ENCODE data around the gene OR4M1.

DNA sequence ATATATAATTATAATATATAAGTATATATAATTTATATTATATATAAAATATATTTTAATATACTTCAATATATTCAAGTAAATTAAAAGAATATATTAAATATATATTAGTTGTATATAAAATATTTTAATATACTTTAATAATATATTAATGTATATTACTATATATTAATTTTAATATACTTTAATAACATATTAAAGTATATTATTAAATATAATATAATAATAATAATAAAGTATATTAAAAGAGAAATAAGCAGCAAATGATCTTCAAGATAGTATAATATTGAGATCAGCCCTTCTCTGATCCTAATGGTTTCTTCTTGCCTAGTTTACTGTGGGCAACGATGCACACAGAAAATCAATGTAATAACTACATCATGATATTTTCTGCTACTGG, 2.3 kb downstream of the OR4M1 start:
- TF ChIP-seq CTCF (conservative IDR thresholded peaks at IDR 0.05; ENCODE audit: low read depth, low read length) (no peak), EZH2 (IDR thresholded peaks at IDR 0.05; ENCODE audit: borderline replicate concordance, low read depth, low read length, poor library complexity, severe bottlenecking) (no peak)
